NT2/D1 (cell line): ENCODE results near the gene TRAF3IP1.
"Not testable (repeated sequence)": the region's sequence is repeated elsewhere in the genome, so short reads cannot be mapped to it uniquely, and the experiment has no call there.

Experiments used
- DNase-seq: peaks from one replicate; pipeline ENCODE4 v3.0.0-alpha.2; 2011; ENCODE audit warnings: low read depth, low spot score
- H3K27me3 ChIP-seq: 2 replicates; pipeline ENCODE4 v1.6.0; 2011; ENCODE audit warnings: mild to moderate bottlenecking; ENCODE audit not compliant: insufficient read length, insufficient read depth
- H3K36me3 ChIP-seq: 2 replicates; pipeline ENCODE4 v1.6.1; 2011; ENCODE audit warnings: mild to moderate bottlenecking, low read length, mixed read lengths; ENCODE audit not compliant: insufficient read depth, insufficient read length
- H3K4me1 ChIP-seq: 2 replicates; pipeline ENCODE4 v1.5.1; 2011; ENCODE audit not compliant: insufficient read depth, insufficient read length
- H3K4me3 ChIP-seq: 2 replicates; pipeline ENCODE4 v1.5.1; 2011; ENCODE audit warnings: low read depth; ENCODE audit not compliant: insufficient read length
- H3K9ac ChIP-seq: 2 replicates; pipeline ENCODE4 v1.6.0; 2011; ENCODE audit warnings: low read depth; ENCODE audit not compliant: insufficient read length
- H3K9me3 ChIP-seq: 2 replicates; pipeline ENCODE4 v1.5.1; 2011; ENCODE audit warnings: mild to moderate bottlenecking, low read length; ENCODE audit not compliant: insufficient read depth
- SUZ12 ChIP-seq: IDR thresholded peaks from 2 replicates; pipeline ENCODE4 v1.6.1; 2011; ENCODE audit not compliant: insufficient read length, insufficient read depth; ENCODE audit errors: extremely low read depth
- YY1 ChIP-seq: IDR thresholded peaks from 2 replicates; pipeline ENCODE4 v1.6.1; 2011; ENCODE audit not compliant: insufficient read length, insufficient read depth
- ZNF274 ChIP-seq: IDR thresholded peaks from 2 replicates; pipeline ENCODE4 v1.6.1; 2011; ENCODE audit warnings: mild to moderate bottlenecking, low read depth, low read length

TRAF3IP1 gene

DNA sequence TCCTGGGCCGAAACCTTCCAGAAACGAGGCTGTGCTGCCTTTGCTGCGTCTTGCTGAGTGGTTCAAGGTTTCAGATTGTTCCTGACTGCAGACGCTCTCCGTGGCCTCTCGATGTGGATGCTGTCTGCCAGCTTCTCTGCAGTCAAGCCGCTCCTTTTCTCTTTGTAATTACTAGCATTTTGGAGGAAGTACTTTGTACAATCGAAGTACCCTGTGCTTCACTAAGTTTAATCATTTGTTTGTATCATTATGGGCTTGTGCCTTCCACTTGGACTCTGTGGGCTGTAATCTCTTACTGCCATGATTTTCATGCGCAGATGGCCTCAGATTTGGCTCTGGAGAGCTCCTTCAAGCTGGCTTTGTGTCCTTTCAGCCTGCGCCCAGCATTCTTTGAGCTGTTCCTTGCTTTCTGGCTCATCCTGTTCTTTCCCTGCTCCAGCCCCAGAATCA lies 49.3 kb downstream of the TRAF3IP1 start:
- H3K36me3 ChIP-seq, result no peaks in the 10 kb centered on the region
- no peaks in the 10 kb centered on the region for H3K4me1 ChIP-seq
- no peaks in the 10 kb centered on the region for H3K27me3 ChIP-seq
- no peak overlapping the region for H3K4me3 ChIP-seq
- no peak for DNase-seq
- no peaks in the 10 kb centered on the region for H3K9me3 ChIP-seq
- H3K9ac ChIP-seq, result no peak overlapping the region
- TF ChIP-seq SUZ12, result no peak
- no peak for TF ChIP-seq ZNF274
- no peak for TF ChIP-seq YY1

- Histone ChIP-seq H3K27me3 (no peaks in the 10 kb centered on the region), H3K9ac (no peak overlapping the region), H3K9me3 (no peaks in the 10 kb centered on the region), H3K4me3 (no peak overlapping the region), H3K36me3 (no peaks in the 10 kb centered on the region), H3K4me1 (no peaks in the 10 kb centered on the region)
- TF ChIP-seq YY1 (no peak), ZNF274 (no peak), SUZ12 (no peak)
- no peak for DNase-seq
Observed at GRCh38 chr2:238370094-238370822, 49.9 kb downstream of the TRAF3IP1 start.

GRCh38 chr2:238370823-238371372 lies 50.6 kb downstream of the TRAF3IP1 start:
- H3K36me3 ChIP-seq, result no peaks in the 10 kb centered on the region
- no peak overlapping the region for H3K4me3 ChIP-seq
- DNase-seq, result peak; percentile 25
- H3K9ac ChIP-seq, result no peak overlapping the region
- no peaks in the 10 kb centered on the region for H3K9me3 ChIP-seq
- H3K4me1 ChIP-seq, result no peaks in the 10 kb centered on the region
- H3K27me3 ChIP-seq, result no peaks in the 10 kb centered on the region
- TF ChIP-seq YY1 (no peak), SUZ12 (no peak)

DNA sequence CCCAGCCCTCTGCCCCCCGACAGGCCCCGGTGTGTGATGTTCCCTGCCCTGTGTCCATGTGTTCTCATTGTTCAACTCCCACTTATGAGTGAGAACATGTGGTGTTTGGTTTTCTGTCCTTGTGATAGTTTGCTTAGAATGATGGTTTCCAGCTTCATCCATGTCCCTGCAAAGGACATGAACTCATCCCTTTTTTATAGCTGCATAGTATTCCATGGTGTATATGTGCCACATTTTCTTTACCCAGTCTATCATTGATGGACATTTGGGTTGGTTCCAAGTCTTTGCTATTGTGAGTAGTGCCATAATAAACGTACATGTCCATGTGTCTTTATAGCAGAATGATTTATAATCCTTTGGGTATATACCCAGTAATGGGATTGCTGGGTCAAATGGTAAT lies 52.0 kb downstream of the TRAF3IP1 start:
- not testable (repeated sequence) for H3K4me3 ChIP-seq, H3K9ac ChIP-seq, H3K4me1 ChIP-seq, H3K27me3 ChIP-seq, DNase-seq, H3K36me3 ChIP-seq, H3K9me3 ChIP-seq

DNA sequence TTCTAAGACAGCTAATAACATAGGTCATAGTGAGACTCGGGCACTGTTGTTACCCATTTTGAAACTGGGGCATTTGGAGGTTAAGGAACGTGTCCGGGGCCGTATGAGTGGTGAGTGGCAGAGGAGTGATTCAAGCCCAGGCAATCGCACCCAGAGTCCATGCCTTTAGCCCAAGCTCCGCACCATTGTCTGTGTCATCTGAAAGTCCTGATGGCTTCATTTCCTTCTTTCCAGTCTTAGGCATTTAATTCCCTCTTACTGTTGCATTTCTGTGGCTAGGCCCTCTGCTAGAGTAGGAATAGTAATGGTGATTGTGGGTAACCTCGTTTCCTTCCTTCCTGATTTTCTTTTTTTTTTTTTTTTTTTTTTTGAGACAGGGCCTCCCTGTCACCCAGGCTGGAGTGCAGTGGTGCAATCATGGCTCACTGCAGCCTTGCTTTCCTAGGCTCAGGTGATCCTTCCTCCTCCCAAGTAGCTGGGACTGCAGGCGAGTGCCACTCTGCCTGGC lies 56.6 kb downstream of the TRAF3IP1 start:
- Histone ChIP-seq H3K9me3 (no peaks in the 10 kb centered on the region), H3K4me3 (no peak overlapping the region), H3K9ac (no peak overlapping the region), H3K27me3 (no peaks in the 10 kb centered on the region), H3K4me1 (peaks cover 6% of the 10 kb centered on the region), H3K36me3 (peaks cover 3% of the 10 kb centered on the region)
- DNase-seq, result no peak
- TF ChIP-seq ZNF274 (no peak), SUZ12 (no peak), YY1 (no peak)

GRCh38 chr2:238378230-238379095 lies 58.1 kb downstream of the TRAF3IP1 start:
- no peak for TF ChIP-seq ZNF274
- Histone ChIP-seq H3K4me1 (peaks cover 6% of the 10 kb centered on the region), H3K9me3 (no peaks in the 10 kb centered on the region), H3K36me3 (peaks cover 12% of the 10 kb centered on the region), H3K27me3 (no peaks in the 10 kb centered on the region), H3K9ac (no peak overlapping the region), H3K4me3 (no peak overlapping the region)
- DNase-seq, result no peak

- Histone ChIP-seq H3K4me3 (no peak overlapping the region), H3K27me3 (no peaks in the 10 kb centered on the region), H3K9ac (no peak overlapping the region), H3K36me3 (peaks cover 12% of the 10 kb centered on the region), H3K4me1 (peaks cover 6% of the 10 kb centered on the region), H3K9me3 (no peaks in the 10 kb centered on the region)
- TF ChIP-seq ZNF274 (no peak), YY1 (no peak), SUZ12 (no peak)
- DNase-seq, result no peak
Observed at GRCh38 chr2:238379096-238379810, 58.9 kb downstream of the TRAF3IP1 start.
